GM21576 (cell line): Measurements from ENCODE around the gene NEMP1.
A peak's percentile ranks its signal among the peaks of the same experiment; 100 is the strongest.
"Not testable (repeated sequence)": the region's sequence is repeated elsewhere in the genome, so short reads cannot be mapped to it uniquely, and the experiment has no call there.

Source experiments
- ATAC-seq: cut with Tn5 transposase; IDR thresholded peaks from one replicate; pipeline ENCODE4 v1.9.1; 2021; ENCODE audit warnings: mild to moderate bottlenecking, moderate library complexity; ENCODE audit not compliant: unreplicated experiment

NEMP1 gene

GRCh38 chr12:57037264-57037663, 41.3 kb downstream of the NEMP1 start:
- ATAC-seq: no peak

DNA sequence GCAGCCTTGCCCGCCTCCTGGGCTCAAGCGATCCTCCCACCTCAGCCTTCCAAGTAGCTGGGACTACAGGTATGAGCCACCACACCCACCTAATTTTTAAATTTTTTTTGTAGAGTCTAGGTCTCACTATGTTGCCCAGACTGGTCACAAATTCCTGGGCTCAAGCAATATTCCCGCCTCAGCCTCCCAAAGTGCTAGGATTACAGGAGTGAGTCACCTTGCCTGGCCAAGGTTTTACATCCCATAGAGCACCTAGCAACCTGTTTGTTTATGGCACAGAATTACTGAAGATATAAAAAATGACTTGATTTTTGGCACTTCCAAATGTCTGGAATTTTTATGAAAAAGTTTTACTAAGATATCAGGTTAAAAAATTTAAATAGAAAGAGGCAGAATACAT, 45.2 kb downstream of the NEMP1 start:
- ATAC-seq: no peak

DNA sequence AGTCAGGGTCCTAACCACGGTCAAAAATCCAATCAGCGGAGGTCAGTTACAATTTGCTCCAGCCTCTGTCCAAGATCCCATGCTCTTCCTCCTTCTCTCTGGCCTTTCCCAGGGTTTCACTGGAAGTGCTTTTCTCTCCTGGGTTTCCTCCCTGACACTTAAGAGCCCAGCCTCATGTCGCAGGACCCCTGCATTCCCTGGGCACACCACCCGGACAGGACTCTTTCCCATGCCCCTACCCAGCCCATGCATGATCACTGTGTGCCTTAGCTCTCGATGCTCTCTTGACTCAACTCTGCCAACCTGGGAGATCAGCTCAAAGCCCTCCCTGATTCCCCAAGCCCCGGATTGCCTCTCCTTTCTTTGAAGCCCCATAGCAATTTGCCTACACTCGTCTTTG, 46.8 kb downstream of the NEMP1 start:
- no peak for ATAC-seq

DNA sequence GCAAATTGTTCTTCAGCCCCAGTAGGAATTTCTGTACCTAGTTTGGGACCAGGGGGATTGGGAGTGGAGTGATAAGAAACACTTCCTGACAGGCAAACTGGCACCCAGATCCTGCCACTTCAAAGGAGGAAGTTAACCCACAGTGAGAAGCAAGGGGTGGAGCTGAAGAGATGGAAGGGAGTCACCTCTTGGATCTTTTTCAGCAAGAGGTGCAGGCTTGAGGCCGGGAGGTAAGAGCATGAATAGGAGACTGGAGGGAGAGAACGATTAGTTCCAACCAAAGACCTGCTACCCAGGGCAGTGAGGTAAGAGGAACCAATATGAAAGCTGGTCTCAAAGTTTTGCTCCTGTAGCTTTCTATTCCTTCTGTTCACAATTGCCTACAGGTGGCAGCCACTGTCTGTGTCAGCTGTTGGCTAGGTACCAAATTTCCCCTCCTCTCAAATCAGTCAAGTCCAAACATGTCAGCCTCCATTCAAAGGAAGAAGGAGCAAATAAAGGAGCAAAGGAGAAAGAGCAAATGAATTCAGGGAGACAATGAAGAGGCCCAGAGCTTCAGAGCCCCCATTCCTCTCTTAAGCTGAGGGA, 47.4 kb downstream of the NEMP1 start:
- no peak for ATAC-seq

- ATAC-seq: no peak
Observed at GRCh38 chr12:57029457-57029856, 49.1 kb downstream of the NEMP1 start.

DNA sequence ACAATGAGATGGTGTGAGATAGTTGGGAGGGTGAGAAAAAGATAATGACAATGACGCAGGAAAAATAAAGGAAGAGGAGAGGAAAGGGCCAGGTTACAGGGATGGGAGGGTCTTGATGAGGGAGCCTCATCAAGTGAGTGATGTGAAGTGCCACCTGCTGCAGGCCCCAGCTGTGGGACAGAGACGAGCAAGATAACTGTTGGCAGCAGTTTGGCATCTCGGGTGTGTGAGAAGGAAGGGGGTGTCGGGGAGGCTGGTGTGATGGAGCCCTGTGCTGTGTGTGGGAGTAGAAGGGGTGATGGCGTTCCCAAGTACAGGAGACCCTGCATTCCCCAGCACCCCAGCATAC, 50.8 kb downstream of the NEMP1 start:
- no peak for ATAC-seq

DNA sequence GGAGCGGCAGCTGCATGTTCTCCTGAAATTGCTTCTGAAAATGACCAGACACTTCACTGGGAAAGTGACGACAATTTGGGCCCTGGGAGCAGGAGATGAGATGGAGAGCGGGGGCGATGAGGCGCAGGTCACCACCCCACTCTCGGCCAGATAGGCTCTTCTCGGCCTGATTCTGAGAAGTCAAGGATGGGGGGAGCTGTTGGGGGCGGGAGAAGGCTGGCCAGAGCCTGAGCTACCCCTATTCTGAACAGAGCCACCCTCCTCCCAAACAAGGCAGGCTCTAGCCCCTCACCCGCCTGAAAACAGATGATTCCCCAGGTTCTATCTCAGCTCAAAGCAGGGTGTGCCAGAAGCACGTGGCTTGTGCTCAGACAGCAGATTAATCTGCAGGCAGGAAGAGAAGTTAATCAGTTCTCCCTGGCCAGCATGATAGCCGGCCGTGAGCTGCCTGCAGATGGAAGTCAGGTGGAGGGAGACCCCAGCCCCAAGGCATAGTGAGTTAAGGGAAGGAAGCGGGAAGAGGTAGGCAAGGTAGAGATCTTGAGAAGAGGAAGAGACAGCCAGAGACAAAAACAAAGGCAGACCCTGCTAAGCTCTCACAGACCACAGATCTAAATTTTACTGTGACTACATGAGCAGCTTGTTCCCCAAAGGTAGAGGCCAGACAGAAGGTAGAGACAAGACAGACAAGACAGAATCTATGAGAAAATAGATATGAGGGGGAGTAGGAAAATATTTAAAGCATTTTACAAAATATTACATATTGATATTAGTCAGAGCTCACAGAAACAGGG, 51.4 kb downstream of the NEMP1 start:
- no peak for ATAC-seq

GRCh38 chr12:57025196-57025595, 53.4 kb downstream of the NEMP1 start:
- no peak for ATAC-seq

DNA sequence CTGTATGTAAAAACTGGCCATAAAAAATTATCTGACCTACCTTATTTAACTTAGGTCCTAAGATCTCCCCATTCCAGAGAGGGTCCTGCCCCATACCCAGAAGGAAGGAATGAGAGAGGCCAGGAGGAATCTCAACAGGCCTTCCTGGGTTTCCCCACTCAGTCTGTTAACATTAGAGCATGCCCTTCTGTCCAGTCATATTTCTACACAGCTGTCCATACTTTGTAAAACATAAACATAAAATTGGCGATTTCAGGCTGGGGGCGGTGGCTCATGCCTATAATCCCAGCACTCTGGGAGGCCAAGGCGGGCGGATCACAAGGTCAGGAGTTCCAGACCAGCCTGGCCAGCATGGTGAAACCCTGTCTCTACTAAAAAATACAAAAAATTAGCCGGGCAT, 56.3 kb downstream of the NEMP1 start:
- ATAC-seq: not testable (repeated sequence)

DNA sequence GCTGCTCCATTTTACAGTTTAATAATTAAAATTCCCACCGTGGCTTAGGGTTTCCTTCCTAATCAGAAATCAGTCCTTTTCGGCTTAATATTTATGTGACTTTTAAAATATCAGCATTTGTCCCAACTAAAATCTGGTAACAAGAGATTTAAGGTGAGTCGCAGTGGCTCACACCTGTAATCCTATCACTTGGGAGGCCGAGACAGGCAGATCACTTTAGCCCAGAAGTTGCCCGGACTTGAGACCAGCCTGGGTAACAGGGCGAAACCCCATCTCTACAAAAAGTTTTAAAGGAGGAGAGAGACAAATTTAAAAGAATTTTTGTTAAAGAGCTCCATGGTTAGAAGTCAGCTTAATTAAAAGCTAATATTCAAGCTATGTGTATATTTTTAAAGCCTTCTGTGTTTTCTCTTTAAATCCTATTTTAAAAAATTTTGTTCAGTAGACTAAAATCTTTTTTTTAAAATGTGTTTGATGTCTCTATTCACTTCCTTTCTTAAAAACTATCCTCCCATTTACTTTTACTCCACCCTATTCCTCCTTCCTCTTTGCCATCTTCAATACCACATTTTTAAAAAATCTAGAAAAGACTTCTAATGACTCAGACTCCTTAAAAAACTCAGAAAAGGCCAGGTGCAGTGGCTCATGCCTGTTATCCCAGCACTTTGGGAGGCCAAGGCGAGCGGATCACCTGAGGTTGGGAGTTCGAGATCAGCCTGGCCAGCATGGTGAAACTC, 58.4 kb downstream of the NEMP1 start:
- no peak for ATAC-seq

DNA sequence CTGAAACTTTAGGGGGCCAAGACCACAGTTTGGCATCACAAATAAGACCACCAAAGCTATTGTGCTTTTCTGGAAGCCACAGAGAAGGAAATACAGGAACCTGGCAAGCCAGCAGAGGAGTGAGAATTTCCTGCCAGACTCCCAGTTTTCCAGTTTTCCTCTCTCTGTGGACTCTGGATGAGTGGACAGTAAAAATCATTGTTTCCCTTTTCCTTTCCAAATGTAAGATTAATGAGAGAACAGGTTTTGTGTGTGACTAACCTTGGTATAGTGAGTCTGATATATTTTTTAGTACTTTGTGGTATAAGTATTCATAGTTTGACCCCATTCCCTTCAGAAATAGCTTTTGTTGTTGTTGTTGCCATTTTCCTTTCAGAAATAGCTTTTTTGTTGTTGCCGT, 59.7 kb downstream of the NEMP1 start:
- no peak for ATAC-seq

- ATAC-seq: not testable (repeated sequence)
Observed at GRCh38 chr12:57018353-57018752, 60.2 kb downstream of the NEMP1 start.

DNA sequence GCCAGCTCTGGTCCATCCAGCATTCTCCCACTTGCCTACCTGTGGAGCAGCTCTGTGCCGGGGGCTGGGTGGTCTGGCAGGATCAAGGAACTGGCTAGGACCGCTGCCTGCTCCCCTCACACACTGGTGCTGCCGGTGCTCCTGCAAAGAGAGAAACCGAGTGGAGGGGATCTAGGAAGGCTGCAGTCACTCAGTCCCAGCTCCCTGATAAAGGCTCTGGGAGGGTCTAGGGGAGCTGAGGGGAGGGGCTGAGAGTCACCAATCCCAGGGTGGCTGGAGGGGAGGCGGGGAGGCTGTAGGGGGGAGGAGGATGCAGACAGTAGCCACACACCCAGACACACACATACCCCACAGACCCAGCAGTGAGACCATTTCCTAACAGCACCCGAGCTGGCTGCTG, 62.2 kb downstream of the NEMP1 start, which contains the start of gene TAC3:
Gene TAC3, minus strand, starts transcription at position 182 of the 400 bp plus-strand sequence. CDS start 732 bp downstream, outside the sequence.
- no peak for ATAC-seq

- ATAC-seq: peak; percentile 81
Observed at GRCh38 chr12:57012600-57013465, 65.8 kb downstream of the NEMP1 start.

- peak; percentile 43 for ATAC-seq
Observed at GRCh38 chr12:57011438-57012424, 66.9 kb downstream of the NEMP1 start.

DNA sequence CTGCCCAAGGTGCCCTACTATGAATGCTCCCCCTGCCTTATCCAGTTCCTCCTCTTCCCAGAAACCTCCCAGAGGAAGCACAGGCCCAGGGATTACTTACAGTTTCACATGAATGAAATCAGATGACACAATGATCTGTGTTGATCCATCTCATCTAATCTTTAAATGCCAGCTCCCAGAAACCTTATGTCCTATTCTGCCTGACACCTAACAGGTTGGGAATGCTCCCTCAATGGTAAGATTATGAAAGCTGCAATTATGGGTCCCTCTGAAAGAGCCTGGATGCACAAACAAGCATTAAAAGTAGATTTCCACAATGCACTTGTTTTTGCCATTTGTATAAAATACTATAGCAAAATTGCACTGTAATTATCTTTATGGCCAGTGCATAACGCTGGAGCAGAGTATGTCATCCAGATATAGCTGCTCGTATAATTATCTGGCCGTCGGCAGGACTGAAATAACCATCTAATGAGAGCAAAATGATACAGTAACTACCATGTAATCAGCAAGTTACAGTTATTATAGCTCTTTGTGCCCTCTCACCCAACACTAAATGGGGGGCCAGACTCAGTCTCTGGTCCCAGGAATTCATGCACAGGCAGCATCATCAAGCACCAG, 67.9 kb downstream of the NEMP1 start:
- ATAC-seq: no peak

- ATAC-seq: no peak
Observed at GRCh38 chr12:57009949-57010626, 68.5 kb downstream of the NEMP1 start.

DNA sequence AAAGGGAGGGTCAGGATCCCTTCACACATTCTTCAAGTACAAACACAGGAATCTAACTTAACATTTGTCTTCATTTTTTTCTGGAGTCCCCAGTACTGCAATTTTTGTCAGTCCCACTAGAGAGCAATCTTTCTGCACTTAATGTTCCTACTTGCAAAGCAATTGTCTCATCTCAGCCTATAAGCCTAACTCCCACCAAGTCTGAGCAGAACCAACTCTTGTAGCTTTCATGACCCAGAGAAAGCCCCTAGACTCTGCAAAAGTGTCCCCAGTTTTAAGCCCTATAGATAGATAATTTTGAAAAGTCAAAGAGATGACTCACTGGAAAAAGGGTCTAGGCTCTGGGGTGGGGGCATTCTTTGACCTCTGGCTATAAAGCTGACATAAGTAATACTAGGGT, 70.4 kb downstream of the NEMP1 start:
- no peak for ATAC-seq
